LNCaP clone FGC (cell line): Measurements from ENCODE around the gene TRIM50.
"Not testable (repeated sequence)": the region's sequence is repeated elsewhere in the genome, so short reads cannot be mapped to it uniquely, and the experiment has no call there.

Experiments
- DNase-seq: peaks from one replicate; pipeline ENCODE4 v3.0.0-alpha.2; 2011; ENCODE audit warnings: low read depth
- H3K4me3 ChIP-seq: 2 replicates; pipeline ENCODE4 v1.5.1; 2011; ENCODE audit warnings: mild to moderate bottlenecking, low read depth, low read length, control low read depth
- CTCF ChIP-seq: IDR thresholded peaks from 2 replicates; pipeline ENCODE4 v1.5.1; 2012; ENCODE audit warnings: mild to moderate bottlenecking; ENCODE audit not compliant: control insufficient read depth, insufficient read depth; ENCODE audit errors: extremely low read depth

Gene TRIM50

GRCh38 chr7:73308074-73308664 is 19.7 kb downstream of the TRIM50 start:
- DNase-seq: no peak
- H3K4me3 ChIP-seq: peak overlapping the region; percentile 77
- no peak for TF ChIP-seq CTCF

GRCh38 chr7:73307436-73307835 is 20.4 kb downstream of the TRIM50 start:
- TF ChIP-seq CTCF: no peak
- H3K4me3 ChIP-seq: peak overlapping the region; percentile 77
- DNase-seq: no peak

- H3K4me3 ChIP-seq, DNase-seq: not testable (repeated sequence)
Observed at GRCh38 chr7:73304612-73305387, 23.1 kb downstream of the TRIM50 start.

GRCh38 chr7:73304071-73304470 is 23.8 kb downstream of the TRIM50 start:
- no peak overlapping the region for H3K4me3 ChIP-seq
- TF ChIP-seq CTCF: no peak
- no peak for DNase-seq

GRCh38 chr7:73303546-73303945 is 24.3 kb downstream of the TRIM50 start:
- H3K4me3 ChIP-seq: no peak overlapping the region
- DNase-seq: no peak
- no peak for TF ChIP-seq CTCF

GRCh38 chr7:73302846-73303245 is 25.0 kb downstream of the TRIM50 start:
- not testable (repeated sequence) for DNase-seq, H3K4me3 ChIP-seq

GRCh38 chr7:73301108-73301507 is 26.8 kb downstream of the TRIM50 start:
- H3K4me3 ChIP-seq, DNase-seq: not testable (repeated sequence)

- not testable (repeated sequence) for DNase-seq, H3K4me3 ChIP-seq
Observed at GRCh38 chr7:73299812-73300211, 28.1 kb downstream of the TRIM50 start.

GRCh38 chr7:73297706-73298105 is 30.2 kb downstream of the TRIM50 start:
- not testable (repeated sequence) for H3K4me3 ChIP-seq, DNase-seq

- not testable (repeated sequence) for H3K4me3 ChIP-seq, DNase-seq
Observed at GRCh38 chr7:73297235-73297634, 30.6 kb downstream of the TRIM50 start.

GRCh38 chr7:73277210-73277609 is 50.7 kb downstream of the TRIM50 start:
- DNase-seq, H3K4me3 ChIP-seq: not testable (repeated sequence)

- H3K4me3 ChIP-seq, DNase-seq: not testable (repeated sequence)
Observed at GRCh38 chr7:73267813-73268212, 60.1 kb downstream of the TRIM50 start.

GRCh38 chr7:73266719-73267368 is 61.0 kb downstream of the TRIM50 start:
- not testable (repeated sequence) for H3K4me3 ChIP-seq, DNase-seq
